GM19467 (cell line): Measurements from ENCODE around the gene SQSTM1.
"Not testable (repeated sequence)": the region's sequence is repeated elsewhere in the genome, so short reads cannot be mapped to it uniquely, and the experiment has no call there.

Experiments used
- ATAC-seq: cut with Tn5 transposase; IDR thresholded peaks from one replicate; pipeline ENCODE4 v1.9.1; 2021; ENCODE audit warnings: mild to moderate bottlenecking, moderate library complexity; ENCODE audit not compliant: unreplicated experiment

The SQSTM1 gene

DNA sequence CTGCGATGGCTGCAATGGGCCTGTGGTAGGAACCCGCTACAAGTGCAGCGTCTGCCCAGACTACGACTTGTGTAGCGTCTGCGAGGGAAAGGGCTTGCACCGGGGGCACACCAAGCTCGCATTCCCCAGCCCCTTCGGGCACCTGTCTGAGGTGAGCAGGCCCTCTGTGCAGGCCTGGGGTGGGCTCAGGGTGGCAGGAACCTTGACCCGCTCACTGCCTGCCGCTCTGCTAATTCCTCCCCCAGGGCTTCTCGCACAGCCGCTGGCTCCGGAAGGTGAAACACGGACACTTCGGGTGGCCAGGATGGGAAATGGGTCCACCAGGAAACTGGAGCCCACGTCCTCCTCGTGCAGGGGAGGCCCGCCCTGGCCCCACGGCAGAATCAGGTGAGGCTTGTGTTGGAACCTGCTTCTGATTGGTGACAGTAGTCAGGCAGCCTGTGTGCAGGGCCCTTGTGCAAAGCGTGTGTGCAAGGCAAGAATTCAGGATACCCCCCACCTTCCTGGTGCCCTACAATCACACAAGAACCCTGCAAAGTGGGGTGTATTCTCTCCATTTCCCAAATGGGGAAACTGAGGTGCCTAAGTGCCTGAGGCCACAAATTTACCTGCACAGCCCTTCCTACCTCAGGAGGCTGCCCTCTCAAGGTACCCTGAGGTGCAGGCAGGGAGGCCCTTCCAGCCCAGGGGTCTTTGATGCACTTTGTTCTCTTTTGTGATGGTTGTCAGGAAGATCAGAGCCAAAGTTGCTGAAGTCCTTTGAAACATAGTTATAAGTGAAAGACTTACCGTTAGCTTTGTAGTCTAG, 3.4 kb downstream of the SQSTM1 start:
- ATAC-seq = no peak

DNA sequence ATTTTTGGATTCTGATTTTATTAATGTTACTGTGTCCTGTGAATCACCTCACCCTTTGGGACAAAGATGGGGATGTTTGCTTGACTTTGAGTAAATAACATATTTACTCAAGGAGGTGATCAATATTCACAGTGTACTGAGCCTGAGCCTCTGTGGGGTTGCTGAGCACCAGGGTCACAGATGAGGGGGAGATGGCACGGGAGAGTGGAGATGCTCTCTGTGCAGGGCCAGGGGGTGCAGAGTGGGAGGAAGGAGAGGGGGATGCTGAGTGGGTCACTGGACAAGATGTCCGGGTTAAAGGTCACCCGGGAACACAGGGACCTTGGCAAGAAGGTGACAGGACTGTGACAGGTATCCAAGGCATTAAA, 4.0 kb downstream of the SQSTM1 start:
- no peak for ATAC-seq

DNA sequence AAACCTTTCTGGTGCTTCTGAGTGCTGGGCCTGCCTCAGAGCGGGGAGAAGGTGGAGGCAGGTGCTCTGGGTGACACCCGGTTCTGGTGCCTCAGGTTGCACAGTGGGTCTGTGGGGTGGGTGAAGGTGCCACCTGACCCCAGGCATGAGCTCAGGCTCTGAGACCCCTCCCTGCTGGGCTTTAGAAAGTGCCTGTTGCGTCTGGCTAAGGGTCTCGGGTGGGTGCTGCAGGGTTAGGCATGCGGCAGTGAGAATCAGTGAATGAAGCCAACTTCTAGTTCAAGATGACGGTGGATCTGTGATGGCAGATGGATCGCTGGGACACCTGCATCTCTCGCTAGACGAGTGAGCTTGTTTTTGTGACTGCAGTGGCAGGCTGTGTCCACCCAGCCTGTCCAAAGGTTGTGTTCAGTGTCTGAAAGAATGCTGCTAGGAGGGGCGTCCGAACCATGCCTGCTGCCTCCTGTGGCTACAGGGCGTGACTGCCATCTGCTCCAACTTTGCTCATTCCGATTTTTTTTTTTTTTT, 5.0 kb downstream of the SQSTM1 start:
- ATAC-seq = no peak

DNA sequence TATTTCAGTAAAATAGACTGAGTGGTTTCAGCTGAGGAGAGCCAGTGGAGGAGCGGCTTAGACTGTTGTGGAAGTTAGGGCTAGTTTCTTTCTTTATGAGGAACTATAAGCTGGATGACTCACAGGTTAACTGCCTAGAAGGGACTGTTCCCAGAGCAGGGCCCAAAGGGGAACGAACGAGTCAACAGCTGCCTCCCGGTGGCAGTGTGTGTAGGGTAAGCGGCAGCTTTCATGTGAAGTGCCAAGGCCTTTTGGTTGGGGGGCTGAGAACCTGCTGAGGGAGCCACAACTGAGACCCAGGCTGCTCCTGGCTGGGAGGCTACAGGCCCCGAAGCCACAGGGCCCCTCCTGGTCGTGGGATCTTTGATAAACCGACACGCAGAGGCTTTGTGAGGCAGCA, 7.0 kb downstream of the SQSTM1 start:
- no peak for ATAC-seq

DNA sequence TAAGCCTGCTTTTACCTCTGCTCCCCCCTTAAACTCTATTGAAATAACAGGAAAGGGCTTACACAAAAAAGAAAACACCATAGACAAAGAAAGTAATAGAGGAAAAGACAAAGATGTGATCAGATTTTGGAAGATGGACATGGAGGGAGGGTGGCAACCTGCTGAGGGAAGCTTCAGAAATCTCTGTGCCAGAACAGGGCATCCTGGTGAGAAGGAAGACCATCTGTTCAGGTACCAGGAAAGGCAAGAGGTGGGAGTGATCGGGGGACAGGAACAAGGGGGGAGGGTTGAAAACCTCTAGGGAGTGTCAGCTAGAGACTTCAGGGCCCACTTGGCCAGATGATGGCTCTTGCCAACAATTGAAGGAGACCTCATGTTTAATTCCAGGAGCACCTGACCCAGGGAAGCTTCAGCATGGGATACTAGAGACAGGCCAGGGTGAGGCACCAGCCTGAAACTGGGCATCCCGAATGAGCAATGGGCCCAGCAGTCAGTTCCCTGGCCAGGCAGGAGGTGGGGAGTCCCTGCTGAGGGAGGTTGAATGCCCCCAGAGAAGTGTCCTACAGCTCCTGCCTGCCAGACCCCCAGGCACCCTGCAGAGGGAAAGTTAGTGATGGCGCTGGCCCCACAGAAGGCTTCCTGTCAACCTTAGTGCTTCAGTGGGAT, 8.2 kb downstream of the SQSTM1 start:
- no peak for ATAC-seq

DNA sequence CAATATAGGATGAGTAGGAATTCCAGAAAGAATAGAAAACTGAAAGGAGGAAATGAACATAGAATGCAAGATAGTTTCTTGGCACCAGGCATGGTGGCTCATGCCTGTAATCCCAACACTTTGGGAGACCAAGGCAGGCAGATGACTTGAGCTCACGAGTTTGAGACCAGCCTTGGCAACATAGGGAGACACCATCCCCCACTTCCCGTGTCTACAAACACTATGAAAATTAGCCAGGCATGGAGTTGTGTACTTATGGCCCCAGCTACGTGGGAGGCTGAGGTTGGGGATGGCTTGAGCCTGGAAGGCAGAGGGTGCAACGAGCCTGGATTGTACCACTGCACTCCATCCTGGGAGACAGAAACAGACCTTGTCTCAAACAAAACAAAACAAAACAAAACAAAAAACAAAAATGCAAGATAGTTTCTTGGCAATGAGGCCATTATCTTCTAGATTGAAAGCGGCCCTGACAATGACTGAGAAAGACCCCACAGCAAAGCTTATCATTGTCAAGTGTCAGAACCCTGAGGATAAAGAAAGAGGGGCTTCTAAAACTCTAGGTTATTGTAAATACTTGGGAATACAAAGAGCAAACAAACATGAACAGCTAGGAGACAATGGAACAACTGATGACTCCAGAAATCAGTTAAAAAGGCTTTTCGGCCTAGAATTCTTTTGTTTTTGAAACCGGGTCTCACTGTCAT, 9.2 kb downstream of the SQSTM1 start:
- ATAC-seq = no peak

DNA sequence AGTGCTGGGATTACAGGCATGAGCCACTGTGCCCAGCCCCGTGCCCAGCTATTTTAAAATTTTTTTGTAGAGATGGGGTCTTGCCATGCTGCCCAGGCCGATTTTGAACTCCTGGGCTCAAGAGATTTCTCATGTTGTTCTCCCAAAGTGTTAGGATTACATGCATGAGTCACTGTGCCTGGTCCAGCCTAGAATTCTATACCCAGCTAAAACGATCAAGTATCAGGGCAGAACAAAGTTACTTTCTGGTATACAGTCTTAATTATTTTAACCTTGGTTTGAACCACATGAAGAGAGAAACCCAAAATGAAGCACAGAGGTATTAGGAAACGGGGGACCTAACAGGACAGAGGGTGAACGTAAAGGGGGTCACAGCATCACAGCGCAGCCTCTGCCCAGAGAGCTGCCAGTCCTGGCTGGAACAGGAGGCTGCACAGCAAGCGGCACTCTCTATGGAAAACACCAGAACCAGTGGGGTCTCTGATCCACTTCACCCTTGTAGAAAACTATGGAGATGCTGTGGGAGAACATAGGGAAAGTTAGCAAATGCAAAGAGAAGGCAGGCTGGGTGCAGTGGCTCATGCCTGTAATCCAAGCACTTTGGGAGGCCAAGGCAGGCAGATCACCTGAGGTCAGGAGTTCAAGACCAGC, 10.2 kb downstream of the SQSTM1 start:
- ATAC-seq = no peak

DNA sequence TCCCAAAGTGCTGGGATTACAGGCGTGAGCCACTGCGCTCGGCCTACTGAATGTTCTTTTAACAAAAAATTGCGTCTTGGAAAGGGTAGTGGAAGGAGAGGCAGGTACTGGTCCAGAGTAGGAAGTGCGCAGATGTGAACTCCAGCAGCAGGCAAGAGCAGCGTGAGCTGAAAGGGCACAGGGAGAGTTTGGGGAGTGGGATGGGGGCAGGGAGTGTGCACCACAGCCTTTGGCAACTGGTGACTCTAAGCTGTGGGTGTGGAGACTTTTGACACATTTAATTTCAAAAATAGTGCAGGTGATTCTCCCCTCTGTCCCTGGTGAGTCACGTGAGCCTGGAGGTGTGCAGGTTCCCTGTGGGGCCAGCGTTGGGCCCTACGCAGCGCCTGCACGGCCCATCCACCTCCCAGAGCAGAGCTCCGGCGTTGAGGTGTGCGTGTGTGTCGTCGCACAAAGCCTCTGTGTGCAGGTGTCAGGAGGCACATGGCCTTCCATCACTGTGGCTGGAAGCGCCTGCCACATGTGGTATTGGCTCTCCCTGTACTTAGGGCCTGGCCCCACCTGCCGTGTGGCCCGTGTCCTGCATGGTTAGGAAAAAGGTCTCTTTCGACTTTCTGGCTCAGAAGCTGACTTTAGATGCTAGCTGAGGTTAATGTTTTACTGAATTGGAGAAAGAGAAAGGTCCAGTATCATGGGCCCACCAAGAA, 11.5 kb downstream of the SQSTM1 start:
- no peak for ATAC-seq

DNA sequence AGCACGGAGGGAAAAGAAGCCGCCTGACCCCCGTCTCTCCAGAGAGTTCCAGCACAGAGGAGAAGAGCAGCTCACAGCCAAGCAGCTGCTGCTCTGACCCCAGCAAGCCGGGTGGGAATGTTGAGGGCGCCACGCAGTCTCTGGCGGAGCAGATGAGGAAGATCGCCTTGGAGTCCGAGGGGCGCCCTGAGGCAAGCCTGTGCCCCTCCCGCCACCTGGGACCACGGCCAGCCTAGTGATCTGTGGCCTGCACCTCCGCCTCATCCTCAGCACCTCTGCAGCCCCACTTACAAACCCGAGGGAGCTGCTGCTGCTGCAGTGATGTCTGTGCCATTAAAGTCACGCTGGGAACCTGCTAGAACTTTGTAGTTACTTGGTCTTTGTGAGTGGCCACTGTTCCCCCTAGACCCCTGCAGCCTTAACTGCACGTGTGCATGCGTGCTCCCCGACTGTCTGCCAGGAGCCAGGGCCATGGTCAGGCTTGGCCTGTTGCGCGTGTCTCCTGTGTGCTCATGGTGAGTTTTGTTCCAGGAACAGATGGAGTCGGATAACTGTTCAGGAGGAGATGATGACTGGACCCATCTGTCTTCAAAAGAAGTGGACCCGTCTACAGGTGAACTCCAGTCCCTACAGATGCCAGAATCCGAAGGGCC, 12.5 kb downstream of the SQSTM1 start:
- ATAC-seq = no peak

DNA sequence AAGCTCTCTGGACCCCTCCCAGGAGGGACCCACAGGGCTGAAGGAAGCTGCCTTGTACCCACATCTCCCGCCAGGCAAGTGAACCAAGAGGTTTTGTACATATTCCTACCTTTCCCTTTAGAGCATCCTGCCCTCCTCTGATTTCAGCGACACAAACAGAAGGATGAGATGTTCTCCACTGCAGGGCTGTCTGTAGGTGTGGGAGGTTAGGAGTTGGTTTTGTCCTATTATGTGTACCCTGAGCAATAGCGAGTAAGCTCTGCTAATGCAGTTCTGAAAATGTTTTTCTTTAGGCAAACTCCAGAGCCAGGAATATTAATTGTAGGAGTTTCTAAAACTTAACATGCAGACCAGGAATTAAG, 13.0 kb downstream of the SQSTM1 start:
- ATAC-seq = no peak

DNA sequence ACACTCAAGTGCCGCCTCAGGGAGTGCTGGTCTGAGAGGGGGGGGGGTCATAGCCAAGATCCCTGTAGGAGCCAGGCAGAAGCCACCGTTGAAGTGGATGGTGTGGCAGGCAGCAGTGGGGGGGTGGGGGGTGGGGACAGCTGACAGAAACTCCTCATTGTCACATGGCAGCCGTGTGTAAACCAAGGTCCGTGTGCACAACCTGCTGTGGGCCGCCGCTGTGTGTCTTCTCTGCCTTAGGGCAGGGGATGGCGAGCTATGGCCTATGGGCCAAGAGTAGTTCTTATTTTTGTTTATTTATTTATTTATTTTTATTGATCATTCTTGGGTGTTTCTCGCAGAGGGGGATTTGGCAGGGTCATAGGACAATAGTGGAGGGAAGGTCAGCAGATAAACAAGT, 13.4 kb downstream of the SQSTM1 start:
- ATAC-seq = no peak

DNA sequence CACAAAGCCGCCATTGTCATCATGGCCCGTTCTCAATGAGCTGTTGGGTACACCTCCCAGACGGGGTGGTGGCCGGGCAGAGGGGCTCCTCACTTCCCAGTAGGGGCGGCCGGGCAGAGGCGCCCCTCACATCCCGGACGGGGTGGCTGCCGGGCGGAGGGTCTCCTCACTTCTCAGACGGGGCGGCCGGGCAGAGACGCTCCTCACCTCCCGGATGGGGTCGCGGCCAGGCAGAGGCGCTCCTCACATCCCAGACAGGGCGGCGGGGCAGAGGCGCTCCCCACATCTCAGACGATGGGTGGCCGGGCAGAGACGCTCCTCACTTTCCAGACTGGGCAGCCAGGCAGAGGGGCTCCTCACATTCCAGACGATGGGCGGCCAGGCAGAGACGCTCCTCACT, 14.2 kb downstream of the SQSTM1 start:
- not testable (repeated sequence) for ATAC-seq

DNA sequence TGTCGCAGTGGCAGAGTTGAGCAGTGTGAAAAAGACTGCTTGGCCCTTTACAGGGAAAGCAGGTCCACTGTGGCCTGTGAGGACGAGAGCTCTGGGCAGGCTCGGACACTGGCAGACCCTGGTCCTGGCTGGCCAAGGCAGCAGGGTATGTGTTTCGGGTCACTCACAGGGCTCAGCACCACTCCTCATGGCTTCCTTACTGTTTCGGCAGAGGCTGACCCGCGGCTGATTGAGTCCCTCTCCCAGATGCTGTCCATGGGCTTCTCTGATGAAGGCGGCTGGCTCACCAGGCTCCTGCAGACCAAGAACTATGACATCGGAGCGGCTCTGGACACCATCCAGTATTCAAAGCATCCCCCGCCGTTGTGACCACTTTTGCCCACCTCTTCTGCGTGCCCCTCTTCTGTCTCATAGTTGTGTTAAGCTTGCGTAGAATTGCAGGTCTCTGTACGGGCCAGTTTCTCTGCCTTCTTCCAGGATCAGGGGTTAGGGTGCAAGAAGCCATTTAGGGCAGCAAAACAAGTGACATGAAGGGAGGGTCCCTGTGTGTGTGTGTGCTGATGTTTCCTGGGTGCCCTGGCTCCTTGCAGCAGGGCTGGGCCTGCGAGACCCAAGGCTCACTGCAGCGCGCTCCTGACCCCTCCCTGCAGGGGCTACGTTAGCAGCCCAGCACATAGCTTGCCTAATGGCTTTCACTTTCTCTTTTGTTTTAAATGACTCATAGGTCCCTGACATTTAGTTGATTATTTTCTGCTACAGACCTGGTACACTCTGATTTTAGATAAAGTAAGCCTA, 15.7 kb downstream of the SQSTM1 start:
- no peak for ATAC-seq

DNA sequence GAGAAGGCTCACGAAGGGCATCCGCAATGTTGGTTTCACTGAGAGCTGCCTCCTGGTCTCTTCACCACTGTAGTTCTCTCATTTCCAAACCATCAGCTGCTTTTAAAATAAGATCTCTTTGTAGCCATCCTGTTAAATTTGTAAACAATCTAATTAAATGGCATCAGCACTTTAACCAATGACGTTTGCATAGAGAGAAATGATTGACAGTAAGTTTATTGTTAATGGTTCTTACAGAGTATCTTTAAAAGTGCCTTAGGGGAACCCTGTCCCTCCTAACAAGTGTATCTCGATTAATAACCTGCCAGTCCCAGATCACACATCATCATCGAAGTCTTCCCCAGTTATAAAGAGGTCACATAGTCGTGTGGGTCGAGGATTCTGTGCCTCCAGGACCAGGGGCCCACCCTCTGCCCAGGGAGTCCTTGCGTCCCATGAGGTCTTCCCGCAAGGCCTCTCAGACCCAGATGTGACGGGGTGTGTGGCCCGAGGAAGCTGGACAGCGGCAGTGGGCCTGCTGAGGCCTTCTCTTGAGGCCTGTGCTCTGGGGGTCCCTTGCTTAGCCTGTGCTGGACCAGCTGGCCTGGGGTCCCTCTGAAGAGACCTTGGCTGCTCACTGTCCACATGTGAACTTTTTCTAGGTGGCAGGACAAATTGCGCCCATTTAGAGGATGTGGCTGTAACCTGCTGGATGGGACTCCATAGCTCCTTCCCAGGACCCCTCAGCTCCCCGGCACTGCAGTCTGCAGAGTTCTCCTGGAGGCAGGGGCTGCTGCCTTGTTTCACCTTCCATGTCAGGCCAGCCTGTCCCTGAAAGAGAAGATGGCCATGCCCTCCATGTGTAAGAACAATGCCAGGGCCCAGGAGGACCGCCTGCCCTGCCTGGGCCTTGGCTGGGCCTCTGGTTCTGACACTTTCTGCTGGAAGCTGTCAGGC, 16.6 kb downstream of the SQSTM1 start:
- no peak for ATAC-seq

DNA sequence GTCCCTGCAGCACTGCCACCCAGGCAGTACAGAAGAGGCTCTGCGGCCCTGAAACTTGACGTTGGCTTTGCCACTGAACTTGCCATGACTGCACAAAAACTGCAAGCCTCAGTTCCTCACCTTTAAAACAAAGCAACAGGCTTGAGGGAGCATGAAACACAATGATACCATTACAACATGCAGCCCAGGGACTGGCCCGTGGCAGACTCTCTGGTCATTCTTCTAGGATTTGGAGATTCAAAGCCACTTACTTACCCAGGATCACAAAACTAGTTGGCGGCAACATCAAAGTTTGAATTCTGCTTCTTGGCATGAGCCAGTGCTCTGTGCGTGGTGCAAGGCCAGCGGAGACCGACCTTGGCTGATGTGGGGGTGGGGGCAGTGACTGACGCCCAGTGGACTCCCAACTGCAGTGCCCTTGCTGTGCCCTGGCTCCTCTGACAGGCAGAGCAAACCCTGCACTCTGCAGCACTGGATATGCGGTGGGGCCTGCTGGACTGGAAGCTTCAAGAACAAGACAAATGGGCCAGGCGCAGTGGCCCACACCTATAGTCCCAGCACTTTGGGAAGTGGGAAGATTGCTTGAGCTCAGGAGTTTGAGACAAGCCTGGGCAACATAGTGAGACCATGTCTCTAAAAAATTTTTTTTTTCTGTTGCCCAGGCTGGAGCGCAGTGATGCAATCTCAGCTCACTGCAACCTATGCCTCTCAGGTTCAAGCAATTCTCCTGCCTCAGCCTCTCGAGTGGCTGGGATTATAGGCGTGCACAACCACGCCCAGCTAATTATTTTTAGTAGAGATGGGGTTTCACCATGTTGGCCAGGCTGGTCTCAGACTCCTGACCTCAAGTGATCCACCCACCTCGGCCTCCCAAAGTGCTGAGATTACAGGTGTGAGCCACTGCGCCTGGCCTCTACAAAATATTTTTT, 18.9 kb downstream of the SQSTM1 start:
- no peak for ATAC-seq

DNA sequence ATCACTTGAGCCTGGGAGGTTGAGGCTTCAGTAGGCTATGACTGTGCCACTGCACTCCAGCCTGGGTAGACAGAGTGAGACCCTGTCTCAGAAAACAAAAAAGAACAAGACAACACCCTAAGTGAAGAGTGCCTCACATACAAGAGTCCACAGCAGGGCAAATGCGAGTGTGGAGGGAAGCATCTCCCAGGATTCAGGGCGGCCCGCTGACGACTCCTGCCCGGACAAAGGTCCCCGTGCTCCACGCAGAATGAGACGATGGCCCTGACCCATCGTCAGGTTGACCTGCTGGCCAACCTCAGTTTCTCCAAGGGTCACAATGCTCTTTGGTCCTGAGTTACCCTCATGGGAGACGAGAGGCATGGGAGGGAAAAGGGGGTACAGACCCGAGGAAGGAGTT, 19.6 kb downstream of the SQSTM1 start:
- ATAC-seq = no peak

DNA sequence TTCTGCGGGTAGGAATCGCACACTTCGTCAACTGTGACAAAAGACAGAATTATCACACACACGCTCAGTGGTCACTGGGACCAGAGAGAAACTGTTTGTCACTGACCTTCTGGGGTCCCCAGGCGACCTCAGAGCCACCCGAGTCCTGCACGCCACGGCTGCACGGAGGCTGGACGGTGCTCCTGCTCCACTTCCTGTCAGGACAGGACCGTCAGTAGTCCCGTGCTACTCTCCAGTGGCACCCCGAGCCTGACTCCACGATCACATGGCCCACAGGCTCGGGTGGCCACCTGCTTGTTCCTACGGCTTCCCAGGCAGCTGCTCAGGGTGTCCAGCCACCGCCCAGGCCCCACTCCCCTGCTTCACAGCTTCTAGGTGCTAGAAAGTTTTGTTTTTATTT, 20.1 kb downstream of the SQSTM1 start:
- ATAC-seq = no peak
